PFSK-1 (cell line): Measurements from ENCODE around the gene LSM14B.

Experiments
- POLR2AphosphoS5 ChIP-seq: IDR thresholded peaks from 2 replicates; pipeline ENCODE4 v1.6.1; 2012; ENCODE audit warnings: low read depth, mild to moderate bottlenecking, control low read depth, low read length, moderate library complexity
- TAF1 ChIP-seq: IDR thresholded peaks from 2 replicates; pipeline ENCODE4 v1.6.1; 2012; ENCODE audit warnings: low read length, control low read depth, borderline replicate concordance; ENCODE audit not compliant: insufficient read depth

- no peak for TF ChIP-seq POLR2AphosphoS5
- TF ChIP-seq TAF1: no peak
These were observed 50.4 kb downstream of the LSM14B start for GRCh38 chr20:62172666-62173065.
